Muscle layer of duodenum (tissue), 2 donors: Measurements from ENCODE around the gene KRT36.

Source experiments
- H3K27ac ChIP-seq: one replicate; pipeline ENCODE4 v1.7.0; 2013; ENCODE audit warnings: mild to moderate bottlenecking, low read length
- H3K27me3 ChIP-seq: one replicate; pipeline ENCODE4 v1.7.0; 2013; ENCODE audit warnings: low read depth, mild to moderate bottlenecking, control low read depth, low read length
- H3K36me3 ChIP-seq, 2 donors: one replicate each; pipeline ENCODE4 v1.7.0; 2013; ENCODE audit warnings: low read length in 2 of 2, control low read depth in 1 of 2, mild to moderate bottlenecking in 1 of 2; ENCODE audit not compliant: insufficient read depth in 2 of 2, control insufficient read depth in 1 of 2
- H3K4me1 ChIP-seq, 2 donors: one replicate each; pipeline ENCODE4 v1.7.0; 2013; ENCODE audit warnings: low read length in 2 of 2, mild to moderate bottlenecking in 2 of 2, control low read depth in 1 of 2, moderate library complexity in 1 of 2; ENCODE audit not compliant: insufficient read depth in 2 of 2, control insufficient read depth in 1 of 2
- H3K4me3 ChIP-seq, 2 donors: one replicate each; pipeline ENCODE4 v1.7.0; 2013; ENCODE audit warnings: low read length in 2 of 2, low read depth in 1 of 2, mild to moderate bottlenecking in 1 of 2
- H3K9me3 ChIP-seq, 2 donors: one replicate each; pipeline ENCODE4 v1.7.0; 2013; ENCODE audit warnings: low read length in 2 of 2, control low read depth in 1 of 2, mild to moderate bottlenecking in 1 of 2; ENCODE audit not compliant: control insufficient read depth in 1 of 2
- donor health status: healthy.

KRT36 gene

DNA sequence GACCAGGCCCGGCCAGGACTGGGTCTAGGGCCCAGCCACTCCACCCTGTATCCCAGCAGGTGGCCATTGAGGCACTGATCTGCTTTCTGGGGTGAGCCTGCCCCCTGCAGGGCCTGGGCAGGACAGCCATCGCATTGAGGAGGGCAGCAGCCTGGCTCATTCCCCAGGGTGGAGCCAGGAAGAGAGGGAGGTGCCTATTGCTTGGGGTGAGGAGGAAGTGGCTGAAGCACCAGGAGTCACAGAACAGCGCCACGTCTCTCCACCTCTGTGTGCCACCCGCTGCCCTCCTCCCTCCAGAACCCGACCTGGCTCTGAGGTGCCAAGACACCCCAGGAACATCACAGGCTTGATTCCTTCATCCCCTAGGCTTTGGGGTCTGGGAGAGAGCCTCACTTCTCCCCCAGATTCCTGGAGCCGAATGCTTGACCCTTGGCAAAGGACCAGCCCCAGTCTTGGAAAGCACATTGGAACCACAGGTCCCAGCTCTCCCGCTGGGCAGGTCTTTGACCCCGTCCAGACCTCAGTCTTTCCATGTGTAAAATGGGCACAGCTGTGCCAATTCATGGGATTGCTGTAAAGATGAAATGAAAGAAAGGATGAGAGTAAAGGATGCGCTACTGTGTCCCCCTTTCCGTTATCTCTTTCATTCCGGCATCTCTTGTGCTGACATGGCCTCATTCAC is 7.2 kb upstream of the KRT36 start:
- no peaks in the 10 kb centered on the region for H3K9me3 ChIP-seq
- H3K36me3 ChIP-seq: no peaks in the 10 kb centered on the region
- no peak overlapping the region for H3K4me3 ChIP-seq
- no peaks in the 10 kb centered on the region for H3K27me3 ChIP-seq
- no peaks in the 10 kb centered on the region for H3K4me1 ChIP-seq
- no peak overlapping the region for H3K27ac ChIP-seq

- Histone ChIP-seq H3K4me1 (no peaks in the 10 kb centered on the region), H3K9me3 (no peaks in the 10 kb centered on the region), H3K27me3 (no peaks in the 10 kb centered on the region), H3K27ac (no peak overlapping the region), H3K36me3 (no peaks in the 10 kb centered on the region), H3K4me3 (no peak overlapping the region)
Observed at GRCh38 chr17:41494524-41494923, 4.8 kb upstream of the KRT36 start.

DNA sequence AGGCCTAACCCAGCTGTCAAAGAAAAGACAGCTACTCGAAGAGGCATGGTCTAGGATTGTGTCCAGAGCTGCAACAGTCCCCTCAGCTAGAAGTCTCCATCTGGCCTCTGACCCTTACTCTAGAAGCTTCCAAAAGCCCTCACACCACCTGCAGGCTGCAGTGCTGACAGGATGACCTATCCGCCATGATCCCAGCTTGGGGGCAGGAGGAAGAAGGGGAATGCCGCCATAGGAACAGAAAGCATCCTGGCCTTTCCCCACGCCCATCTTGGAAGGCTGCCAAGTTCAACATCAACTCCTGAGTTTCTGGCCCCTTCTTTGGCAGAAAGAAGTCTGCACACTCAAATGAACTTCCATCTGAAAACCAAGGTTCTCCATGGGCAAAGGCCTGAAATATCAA is 3.1 kb upstream of the KRT36 start:
- no peaks in the 10 kb centered on the region for H3K4me1 ChIP-seq
- H3K4me3 ChIP-seq: no peak overlapping the region
- H3K27me3 ChIP-seq: no peaks in the 10 kb centered on the region
- no peak overlapping the region for H3K27ac ChIP-seq
- no peaks in the 10 kb centered on the region for H3K9me3 ChIP-seq
- H3K36me3 ChIP-seq: no peaks in the 10 kb centered on the region

GRCh38 chr17:41492351-41492750 is 2.6 kb upstream of the KRT36 start:
- H3K4me1 ChIP-seq: no peaks in the 10 kb centered on the region
- no peak overlapping the region for H3K4me3 ChIP-seq
- no peaks in the 10 kb centered on the region for H3K9me3 ChIP-seq
- no peaks in the 10 kb centered on the region for H3K27me3 ChIP-seq
- H3K27ac ChIP-seq: no peak overlapping the region
- no peaks in the 10 kb centered on the region for H3K36me3 ChIP-seq

DNA sequence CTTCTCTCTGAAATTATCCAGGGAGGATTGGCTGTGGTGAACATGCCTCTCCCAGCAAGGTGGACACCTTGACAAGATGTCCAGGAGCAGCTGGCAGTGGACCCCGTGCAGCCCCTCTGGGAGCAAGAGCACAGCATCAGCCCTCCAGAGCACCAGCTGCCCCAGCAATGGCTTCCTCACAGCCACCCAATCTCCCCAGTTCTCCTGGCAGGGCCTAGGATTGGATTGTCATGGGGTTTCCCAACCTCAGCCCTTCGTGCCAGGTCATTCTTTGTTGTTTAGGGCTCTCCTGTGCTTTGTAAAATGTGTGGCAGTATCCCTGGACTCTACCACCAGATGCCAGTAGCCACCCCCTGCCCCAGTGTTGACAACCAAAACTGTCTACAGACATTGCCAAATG is 1.8 kb upstream of the KRT36 start:
- no peaks in the 10 kb centered on the region for H3K27me3 ChIP-seq
- no peaks in the 10 kb centered on the region for H3K36me3 ChIP-seq
- H3K27ac ChIP-seq: no peak overlapping the region
- H3K9me3 ChIP-seq: no peaks in the 10 kb centered on the region
- no peak overlapping the region for H3K4me3 ChIP-seq
- H3K4me1 ChIP-seq: no peaks in the 10 kb centered on the region

DNA sequence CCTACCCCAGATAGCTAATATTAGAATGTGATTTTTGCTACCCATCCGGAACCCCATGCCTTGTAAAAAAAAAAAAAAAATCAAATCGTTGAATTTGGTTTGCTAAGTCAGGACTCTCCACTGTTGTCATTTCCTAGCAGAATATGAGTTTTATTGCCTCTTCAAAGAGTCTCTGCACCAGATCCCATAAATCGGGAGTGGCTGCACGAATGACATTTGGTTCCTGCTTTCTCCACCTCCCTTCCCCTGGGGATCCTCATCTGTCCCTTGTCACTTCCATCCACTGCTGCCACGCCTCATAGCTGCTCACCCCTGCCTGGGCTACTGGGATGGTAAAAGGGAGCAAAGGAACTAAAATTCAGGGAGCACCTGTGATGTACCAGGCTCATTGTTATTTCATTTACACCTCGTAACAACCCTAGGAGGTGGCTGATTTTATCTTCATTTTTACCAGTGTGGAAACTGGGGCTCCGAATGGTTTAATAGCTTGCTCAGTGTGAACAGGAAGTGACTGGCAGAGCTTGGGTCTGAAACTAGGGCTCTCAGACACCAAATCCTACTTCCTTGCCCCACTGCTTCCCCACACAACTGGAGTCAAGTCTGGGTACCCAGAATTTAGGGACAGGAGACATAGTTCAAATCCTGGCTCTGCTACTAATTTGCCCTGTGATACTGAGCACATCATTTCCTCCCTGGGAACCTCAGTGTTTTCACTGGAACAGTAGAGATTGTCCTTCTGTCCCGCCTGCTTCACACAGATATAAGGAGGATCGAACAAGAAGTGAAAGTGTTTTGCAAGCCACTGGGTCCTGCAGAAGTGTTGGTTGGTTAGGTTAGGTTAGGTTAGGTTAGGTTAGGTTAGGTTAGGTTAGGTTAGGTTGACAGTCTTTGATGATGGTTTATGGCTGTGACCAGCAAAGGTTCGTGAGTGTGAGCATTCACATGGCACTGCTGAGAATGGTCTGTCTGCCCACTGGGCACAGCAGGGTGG is 585 bp upstream of the KRT36 start:
- H3K27me3 ChIP-seq: no peaks in the 10 kb centered on the region
- H3K36me3 ChIP-seq: no peaks in the 10 kb centered on the region
- H3K9me3 ChIP-seq: no peaks in the 10 kb centered on the region
- H3K4me3 ChIP-seq: no peak overlapping the region
- H3K27ac ChIP-seq: no peak overlapping the region
- H3K4me1 ChIP-seq: no peaks in the 10 kb centered on the region

DNA sequence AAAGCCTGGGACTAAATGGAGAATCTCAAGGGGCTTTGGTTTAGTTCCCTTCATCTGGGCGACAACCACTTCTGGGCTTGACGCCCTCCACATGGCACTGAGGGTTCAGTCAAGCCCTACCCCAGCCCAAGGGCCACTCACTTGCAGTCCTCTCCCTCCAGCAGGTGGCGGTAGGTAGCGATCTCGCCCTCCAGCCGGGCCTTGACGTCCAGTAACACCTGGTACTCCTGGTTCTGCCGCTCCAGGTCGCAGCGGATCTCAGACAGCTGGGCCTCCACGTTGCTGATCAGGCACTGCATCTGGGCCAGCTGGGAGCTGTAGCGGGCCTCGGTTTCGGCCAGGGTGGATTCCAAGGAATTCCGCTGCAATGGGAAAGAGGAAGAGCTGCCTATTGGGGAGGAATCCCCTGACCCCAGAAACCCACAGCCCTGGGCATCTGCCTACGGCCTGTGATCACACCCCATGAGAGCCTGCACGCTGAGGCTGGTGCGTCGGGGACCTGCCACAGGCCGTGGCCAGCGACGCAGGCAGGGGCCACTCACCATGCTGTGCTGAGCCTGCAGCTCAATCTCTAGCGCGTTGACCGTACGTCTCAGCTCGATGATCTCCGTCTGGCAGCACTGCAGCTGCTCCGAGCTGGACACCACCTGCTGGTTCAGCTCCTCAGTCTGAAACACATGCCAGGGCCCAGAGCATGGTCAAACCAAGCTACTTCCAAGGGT is 2.7 kb downstream of the KRT36 start:
- H3K4me1 ChIP-seq: no peaks in the 10 kb centered on the region
- no peaks in the 10 kb centered on the region for H3K9me3 ChIP-seq
- H3K36me3 ChIP-seq: no peaks in the 10 kb centered on the region
- H3K4me3 ChIP-seq: no peak overlapping the region
- H3K27ac ChIP-seq: no peak overlapping the region
- H3K27me3 ChIP-seq: no peaks in the 10 kb centered on the region

- H3K9me3 ChIP-seq: no peaks in the 10 kb centered on the region
- H3K4me3 ChIP-seq: no peak overlapping the region
- H3K4me1 ChIP-seq: no peaks in the 10 kb centered on the region
- H3K27me3 ChIP-seq: no peaks in the 10 kb centered on the region
- no peaks in the 10 kb centered on the region for H3K36me3 ChIP-seq
- H3K27ac ChIP-seq: no peak overlapping the region
Observed at GRCh38 chr17:41486316-41486715, 3.4 kb downstream of the KRT36 start.

GRCh38 chr17:41484920-41485904 is 4.5 kb downstream of the KRT36 start:
- H3K9me3 ChIP-seq: no peaks in the 10 kb centered on the region
- H3K4me1 ChIP-seq: no peaks in the 10 kb centered on the region
- H3K4me3 ChIP-seq: no peak overlapping the region
- no peak overlapping the region for H3K27ac ChIP-seq
- no peaks in the 10 kb centered on the region for H3K36me3 ChIP-seq
- no peaks in the 10 kb centered on the region for H3K27me3 ChIP-seq

- H3K27me3 ChIP-seq: no peaks in the 10 kb centered on the region
- no peak overlapping the region for H3K27ac ChIP-seq
- H3K4me1 ChIP-seq: no peaks in the 10 kb centered on the region
- no peak overlapping the region for H3K4me3 ChIP-seq
- no peaks in the 10 kb centered on the region for H3K9me3 ChIP-seq
- no peaks in the 10 kb centered on the region for H3K36me3 ChIP-seq
Observed at GRCh38 chr17:41483991-41484826, 5.5 kb downstream of the KRT36 start.
